HepG2 (cell line): Measurements from ENCODE around the gene THBS4. TPM values are rescaled to one million over a fixed set of nuclear protein-coding genes. Genes with fewer than 3 reads are reported as not detected.

ENCODE experiments used
- HMG20A ChIP-seq: IDR thresholded peaks from 2 replicates; pipeline ENCODE4 v1.6.1; 2016; ENCODE audit warnings: borderline replicate concordance
- MED1 ChIP-seq: sonication (generic); formaldehyde crosslinking; IDR thresholded peaks from 2 replicates; pipeline ENCODE4 v1.4.0; 2020; ENCODE audit warnings: missing genetic modification reagents
- MIXL1 ChIP-seq: IDR thresholded peaks from 2 replicates; pipeline ENCODE4 v1.6.1; 2016
- NCOA2 ChIP-seq: sonication (generic); formaldehyde crosslinking; IDR thresholded peaks from 2 replicates; pipeline ENCODE4 v1.8.0; 2022; ENCODE audit warnings: inconsistent platforms
- NR2F6 ChIP-seq, 2 experiments: IDR thresholded peaks; 2 replicates each; pipeline ENCODE4 v1.6.1; 2016; ENCODE audit warnings: antibody characterized with exemption in 1 of 2, mild to moderate bottlenecking in 1 of 2
- RFXANK ChIP-seq: IDR thresholded peaks from 2 replicates; pipeline ENCODE4 v1.6.1; 2016
- SMC3 ChIP-seq: IDR thresholded peaks from 2 replicates; pipeline ENCODE4 v1.6.1; 2011; ENCODE audit warnings: low read length, improper control_type of control experiment
- SRF ChIP-seq: IDR thresholded peaks from 2 replicates; pipeline ENCODE4 v1.6.1; 2011; ENCODE audit warnings: mild to moderate bottlenecking, low read depth, low read length, moderate library complexity
- ZNF331 ChIP-seq: sonication (generic); formaldehyde crosslinking; IDR thresholded peaks from 2 replicates; pipeline ENCODE4 v1.4.0; 2020; ENCODE audit warnings: missing genetic modification reagents
- ZNF44 ChIP-seq: sonication (generic); formaldehyde crosslinking; IDR thresholded peaks from 2 replicates; pipeline ENCODE4 v1.5.1; 2020; ENCODE audit warnings: mild to moderate bottlenecking, missing genetic modification reagents
- ZNF572 ChIP-seq: sonication (generic); formaldehyde crosslinking; IDR thresholded peaks from 2 replicates; pipeline ENCODE4 v1.5.1; 2020; ENCODE audit warnings: mild to moderate bottlenecking, missing genetic modification reagents
- ZNF615 ChIP-seq: sonication (generic); formaldehyde crosslinking; IDR thresholded peaks from 2 replicates; pipeline ENCODE4 v1.5.0; 2020; ENCODE audit warnings: mild to moderate bottlenecking, missing genetic modification reagents, borderline replicate concordance
- ZSCAN20 ChIP-seq: sonication (generic); formaldehyde crosslinking; IDR thresholded peaks from 2 replicates; pipeline ENCODE4 v1.4.0; 2020; ENCODE audit warnings: missing genetic modification reagents, mild to moderate bottlenecking, borderline replicate concordance
- polyA plus RNA-seq, 8 experiments: library from polyadenylated mRNA; depleted of rRNA in 3 of 8; stranded (reverse) in 7 of 8; unstranded in 1 of 8; fragments of >200 nt; fragmentation: Illumina TruSeq in 4 of 8; extraction: Trizol in 4 of 8; gene quantifications; 2 replicates each; pipeline versions ENCODE4 v1.2.1 to v1.2.3, GENCODE V29; 2011 to 2016; ENCODE audit warnings: low read depth in 4 of 8, missing spikeins in 1 of 8, mixed read lengths in 1 of 8; ENCODE audit not compliant: insufficient read depth in 1 of 8
- total RNA-seq, 5 experiments: library from RNA; depleted of rRNA; stranded (reverse); fragments of >200 nt; fragmentation: Illumina TruSeq; extraction: Trizol; gene quantifications; 2 replicates each; pipeline ENCODE4 v1.2.3, GENCODE V29; 2016; ENCODE audit warnings: low read depth in 1 of 5
- TF ChIP-seq, protein P1 (sequence below): IDR thresholded peaks from 2 replicates; pipeline ENCODE4 v1.6.1; 2012; ENCODE audit warnings: low read depth, low read length, improper control_type of control experiment
- TF ChIP-seq, protein P2 (sequence below): sonication (generic); formaldehyde crosslinking; IDR thresholded peaks from 2 replicates; pipeline ENCODE4 v1.4.0; 2020; ENCODE audit warnings: missing genetic modification reagents
- TF ChIP-seq, protein P3 (sequence below): sonication (generic); formaldehyde crosslinking; IDR thresholded peaks from 2 replicates; pipeline ENCODE4 v1.5.0; 2020; ENCODE audit warnings: mild to moderate bottlenecking, missing genetic modification reagents
- TF ChIP-seq, protein P4 (sequence below): IDR thresholded peaks from 2 replicates; pipeline ENCODE4 v1.6.1; 2016; ENCODE audit warnings: mild to moderate bottlenecking
- TF ChIP-seq, protein P5 (sequence below): sonication (generic); formaldehyde crosslinking; IDR thresholded peaks from 2 replicates; pipeline ENCODE4 v1.4.0; 2020; ENCODE audit warnings: missing genetic modification reagents, borderline replicate concordance
- TF ChIP-seq, protein P6 (sequence below): sonication (generic); IDR thresholded peaks from 2 replicates; pipeline ENCODE4 v1.6.1; 2016; ENCODE audit warnings: low read depth, borderline replicate concordance

The THBS4 gene
- total and polyA plus RNA-seq, 2 of the 13 experiments (the other 11 are each of a cell fraction or from before 2014, with no cell fraction given): 0.60 to 1.2 TPM

DNA sequence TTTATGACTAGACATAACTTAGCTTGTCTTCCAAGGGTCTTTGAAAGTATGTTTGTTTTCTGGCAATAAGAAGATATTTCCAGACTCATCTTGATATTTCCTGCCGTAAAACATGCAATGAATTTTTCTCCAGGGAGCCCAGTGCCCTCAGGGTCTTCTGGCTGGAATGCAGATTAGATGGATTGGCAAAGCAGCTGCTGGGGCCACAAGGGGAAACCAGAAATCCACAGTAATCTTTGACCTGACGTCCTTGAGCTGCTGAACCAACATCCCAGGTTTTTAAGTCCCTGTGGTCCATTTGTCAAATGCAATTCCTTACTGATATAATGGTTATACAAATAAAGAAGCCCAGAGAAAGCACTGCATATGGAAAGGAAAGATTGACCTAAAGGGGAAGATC is 93.0 kb downstream of the THBS4 start (continued):
- TF ChIP-seq, protein P1, sequence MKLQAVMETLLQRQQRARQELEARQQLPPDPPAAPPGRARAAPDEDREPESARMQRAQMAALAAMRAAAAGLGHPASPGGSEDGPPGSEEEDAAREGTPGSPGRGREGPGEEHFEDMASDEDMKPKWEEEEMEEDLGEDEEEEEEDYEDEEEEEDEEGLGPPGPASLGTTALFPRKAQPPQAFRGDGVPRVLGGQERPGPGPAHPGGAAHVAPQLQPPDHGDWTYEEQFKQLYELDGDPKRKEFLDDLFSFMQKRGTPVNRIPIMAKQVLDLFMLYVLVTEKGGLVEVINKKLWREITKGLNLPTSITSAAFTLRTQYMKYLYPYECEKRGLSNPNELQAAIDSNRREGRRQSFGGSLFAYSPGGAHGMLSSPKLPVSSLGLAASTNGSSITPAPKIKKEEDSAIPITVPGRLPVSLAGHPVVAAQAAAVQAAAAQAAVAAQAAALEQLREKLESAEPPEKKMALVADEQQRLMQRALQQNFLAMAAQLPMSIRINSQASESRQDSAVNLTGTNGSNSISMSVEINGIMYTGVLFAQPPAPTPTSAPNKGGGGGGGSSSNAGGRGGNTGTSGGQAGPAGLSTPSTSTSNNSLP: 0 out of 2 replicates have a peak, but pooled peaks have one; percentile 43
- TF ChIP-seq ZNF572 (CRISPR knock-in tag) (no peak), ZNF44 (CRISPR knock-in tag) (no peak), ZNF331 (CRISPR knock-in tag) (peak; percentile 52; the same call in 1 of the 2 replicates), ZNF615 (CRISPR knock-in tag) (no peak), NR2F6 (IDR thresholded peaks at IDR 0.05) (peak; percentile 73), NR2F6 (CRISPR knock-in tag; IDR thresholded peaks at IDR 0.05) (peak; percentile 59), SMC3 (peak; percentile 23; the same call in 1 of the 2 replicates), ZSCAN20 (no peak), HMG20A (CRISPR knock-in tag) (peak; percentile 50; the same call in 1 of the 2 replicates), NCOA2 (CRISPR knock-in tag) (peak; percentile 55), RFXANK (CRISPR knock-in tag) (no peak), MIXL1 (CRISPR knock-in tag) (peak; percentile 61; the same call in 1 of the 2 replicates), SRF (no peak), MED1 (CRISPR knock-in tag) (0 out of 2 replicates have a peak, but pooled peaks have one; percentile 13)
- TF ChIP-seq, protein P2, sequence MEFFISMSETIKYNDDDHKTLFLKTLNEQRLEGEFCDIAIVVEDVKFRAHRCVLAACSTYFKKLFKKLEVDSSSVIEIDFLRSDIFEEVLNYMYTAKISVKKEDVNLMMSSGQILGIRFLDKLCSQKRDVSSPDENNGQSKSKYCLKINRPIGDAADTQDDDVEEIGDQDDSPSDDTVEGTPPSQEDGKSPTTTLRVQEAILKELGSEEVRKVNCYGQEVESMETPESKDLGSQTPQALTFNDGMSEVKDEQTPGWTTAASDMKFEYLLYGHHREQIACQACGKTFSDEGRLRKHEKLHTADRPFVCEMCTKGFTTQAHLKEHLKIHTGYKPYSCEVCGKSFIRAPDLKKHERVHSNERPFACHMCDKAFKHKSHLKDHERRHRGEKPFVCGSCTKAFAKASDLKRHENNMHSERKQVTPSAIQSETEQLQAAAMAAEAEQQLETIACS (CRISPR knock-in tag): no peak
- TF ChIP-seq, protein P3, sequence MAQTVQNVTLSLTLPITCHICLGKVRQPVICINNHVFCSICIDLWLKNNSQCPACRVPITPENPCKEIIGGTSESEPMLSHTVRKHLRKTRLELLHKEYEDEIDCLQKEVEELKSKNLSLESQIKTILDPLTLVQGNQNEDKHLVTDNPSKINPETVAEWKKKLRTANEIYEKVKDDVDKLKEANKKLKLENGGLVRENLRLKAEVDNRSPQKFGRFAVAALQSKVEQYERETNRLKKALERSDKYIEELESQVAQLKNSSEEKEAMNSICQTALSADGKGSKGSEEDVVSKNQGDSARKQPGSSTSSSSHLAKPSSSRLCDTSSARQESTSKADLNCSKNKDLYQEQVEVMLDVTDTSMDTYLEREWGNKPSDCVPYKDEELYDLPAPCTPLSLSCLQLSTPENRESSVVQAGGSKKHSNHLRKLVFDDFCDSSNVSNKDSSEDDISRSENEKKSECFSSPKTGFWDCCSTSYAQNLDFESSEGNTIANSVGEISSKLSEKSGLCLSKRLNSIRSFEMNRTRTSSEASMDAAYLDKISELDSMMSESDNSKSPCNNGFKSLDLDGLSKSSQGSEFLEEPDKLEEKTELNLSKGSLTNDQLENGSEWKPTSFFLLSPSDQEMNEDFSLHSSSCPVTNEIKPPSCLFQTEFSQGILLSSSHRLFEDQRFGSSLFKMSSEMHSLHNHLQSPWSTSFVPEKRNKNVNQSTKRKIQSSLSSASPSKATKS (CRISPR knock-in tag): no peak
- TF ChIP-seq, protein P4, sequence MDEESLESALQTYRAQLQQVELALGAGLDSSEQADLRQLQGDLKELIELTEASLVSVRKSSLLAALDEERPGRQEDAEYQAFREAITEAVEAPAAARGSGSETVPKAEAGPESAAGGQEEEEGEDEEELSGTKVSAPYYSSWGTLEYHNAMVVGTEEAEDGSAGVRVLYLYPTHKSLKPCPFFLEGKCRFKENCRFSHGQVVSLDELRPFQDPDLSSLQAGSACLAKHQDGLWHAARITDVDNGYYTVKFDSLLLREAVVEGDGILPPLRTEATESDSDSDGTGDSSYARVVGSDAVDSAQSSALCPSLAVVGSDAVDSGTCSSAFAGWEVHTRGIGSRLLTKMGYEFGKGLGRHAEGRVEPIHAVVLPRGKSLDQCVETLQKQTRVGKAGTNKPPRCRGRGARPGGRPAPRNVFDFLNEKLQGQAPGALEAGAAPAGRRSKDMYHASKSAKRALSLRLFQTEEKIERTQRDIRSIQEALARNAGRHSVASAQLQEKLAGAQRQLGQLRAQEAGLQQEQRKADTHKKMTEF (CRISPR knock-in tag): 0 out of 2 replicates have a peak, but pooled peaks have one; percentile 26
- TF ChIP-seq, protein P5, sequence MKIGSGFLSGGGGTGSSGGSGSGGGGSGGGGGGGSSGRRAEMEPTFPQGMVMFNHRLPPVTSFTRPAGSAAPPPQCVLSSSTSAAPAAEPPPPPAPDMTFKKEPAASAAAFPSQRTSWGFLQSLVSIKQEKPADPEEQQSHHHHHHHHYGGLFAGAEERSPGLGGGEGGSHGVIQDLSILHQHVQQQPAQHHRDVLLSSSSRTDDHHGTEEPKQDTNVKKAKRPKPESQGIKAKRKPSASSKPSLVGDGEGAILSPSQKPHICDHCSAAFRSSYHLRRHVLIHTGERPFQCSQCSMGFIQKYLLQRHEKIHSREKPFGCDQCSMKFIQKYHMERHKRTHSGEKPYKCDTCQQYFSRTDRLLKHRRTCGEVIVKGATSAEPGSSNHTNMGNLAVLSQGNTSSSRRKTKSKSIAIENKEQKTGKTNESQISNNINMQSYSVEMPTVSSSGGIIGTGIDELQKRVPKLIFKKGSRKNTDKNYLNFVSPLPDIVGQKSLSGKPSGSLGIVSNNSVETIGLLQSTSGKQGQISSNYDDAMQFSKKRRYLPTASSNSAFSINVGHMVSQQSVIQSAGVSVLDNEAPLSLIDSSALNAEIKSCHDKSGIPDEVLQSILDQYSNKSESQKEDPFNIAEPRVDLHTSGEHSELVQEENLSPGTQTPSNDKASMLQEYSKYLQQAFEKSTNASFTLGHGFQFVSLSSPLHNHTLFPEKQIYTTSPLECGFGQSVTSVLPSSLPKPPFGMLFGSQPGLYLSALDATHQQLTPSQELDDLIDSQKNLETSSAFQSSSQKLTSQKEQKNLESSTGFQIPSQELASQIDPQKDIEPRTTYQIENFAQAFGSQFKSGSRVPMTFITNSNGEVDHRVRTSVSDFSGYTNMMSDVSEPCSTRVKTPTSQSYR (CRISPR knock-in tag): no peak
- TF ChIP-seq, protein P6, sequence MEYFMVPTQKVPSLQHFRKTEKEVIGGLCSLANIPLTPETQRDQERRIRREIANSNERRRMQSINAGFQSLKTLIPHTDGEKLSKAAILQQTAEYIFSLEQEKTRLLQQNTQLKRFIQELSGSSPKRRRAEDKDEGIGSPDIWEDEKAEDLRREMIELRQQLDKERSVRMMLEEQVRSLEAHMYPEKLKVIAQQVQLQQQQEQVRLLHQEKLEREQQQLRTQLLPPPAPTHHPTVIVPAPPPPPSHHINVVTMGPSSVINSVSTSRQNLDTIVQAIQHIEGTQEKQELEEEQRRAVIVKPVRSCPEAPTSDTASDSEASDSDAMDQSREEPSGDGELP: peak; percentile 68
